OCI-LY1 (cell line): ENCODE measurements around the gene POU2F2.

Source experiments
- H2AFZ ChIP-seq: fragments of 200-600 bp; sonication (generic), shearing (Covaris generic); 2 replicates; pipeline ENCODE4 v1.6.0; 2014; ENCODE audit warnings: antibody characterized with exemption, mild to moderate bottlenecking, low read length
- H3F3A ChIP-seq: fragments of 200-600 bp; sonication (generic), shearing (Covaris generic); 2 replicates; pipeline ENCODE4 v1.6.0; 2014; ENCODE audit warnings: mild to moderate bottlenecking, antibody characterized with exemption, low read length, moderate library complexity; ENCODE audit not compliant: insufficient read depth
- H3K27ac ChIP-seq: fragments of 200-600 bp; sonication (generic); 2 replicates; pipeline ENCODE4 v1.5.1; 2014; ENCODE audit warnings: low read length, mixed run types, mild to moderate bottlenecking, low read depth; ENCODE audit not compliant: poor library complexity, severe bottlenecking
- H3K27me3 ChIP-seq: fragments of 200-600 bp; sonication (generic); 2 replicates; pipeline ENCODE4 v1.6.0; 2014; ENCODE audit warnings: antibody characterized with exemption, mild to moderate bottlenecking, low read length, moderate library complexity; ENCODE audit not compliant: insufficient read depth
- H3K36me3 ChIP-seq: fragments of 200-600 bp; sonication (generic); 2 replicates; pipeline ENCODE4 v1.6.1; 2014; ENCODE audit warnings: mild to moderate bottlenecking, antibody characterized with exemption, low read length, moderate library complexity, mixed read lengths; ENCODE audit not compliant: insufficient read depth
- H3K4me1 ChIP-seq: fragments of 200-600 bp; sonication (generic); 2 replicates; pipeline ENCODE4 v1.5.1; 2014; ENCODE audit warnings: mild to moderate bottlenecking, low read length, moderate library complexity; ENCODE audit not compliant: insufficient read depth, severe bottlenecking
- H3K4me2 ChIP-seq: fragments of 200-600 bp; sonication (generic), shearing (Covaris generic); 2 replicates; pipeline ENCODE4 v1.6.1; 2014; ENCODE audit warnings: low read length
- H3K4me3 ChIP-seq: fragments of 200-600 bp; sonication (generic); 2 replicates; pipeline ENCODE4 v1.5.1; 2014; ENCODE audit warnings: low read length, low read depth, mild to moderate bottlenecking, mixed read lengths; ENCODE audit not compliant: poor library complexity, severe bottlenecking
- H3K79me2 ChIP-seq: fragments of 200-600 bp; shearing (Covaris generic); 2 replicates; pipeline ENCODE4 v1.6.1; 2016; ENCODE audit warnings: mixed run types, low read length, mixed read lengths; ENCODE audit not compliant: insufficient read depth
- H3K9ac ChIP-seq: fragments of 200-600 bp; sonication (generic), shearing (Covaris generic); 2 replicates; pipeline ENCODE4 v1.6.1; 2014; ENCODE audit warnings: mild to moderate bottlenecking, low read length, mixed read lengths
- H3K9me2 ChIP-seq: fragments of 200-600 bp; sonication (generic), shearing (Covaris generic); 2 replicates; pipeline ENCODE4 v1.6.1; 2014; ENCODE audit warnings: low read depth, mild to moderate bottlenecking, low read length, mixed read lengths
- H3K9me3 ChIP-seq: fragments of 200-600 bp; shearing (Covaris generic); 2 replicates; pipeline ENCODE4 v1.6.1; 2014; ENCODE audit warnings: low read length, mixed read lengths
- H4K20me1 ChIP-seq: fragments of 200-600 bp; sonication (generic), shearing (Covaris generic); 2 replicates; pipeline ENCODE4 v1.6.0; 2016; ENCODE audit warnings: mild to moderate bottlenecking, low read length; ENCODE audit not compliant: insufficient read depth
- EZH2 ChIP-seq: fragments of 200-600 bp; sonication (generic), shearing (Covaris generic); IDR thresholded peaks from 2 replicates; pipeline ENCODE4 v1.8.0; 2017; ENCODE audit warnings: borderline replicate concordance, mixed run types, mild to moderate bottlenecking, antibody characterized with exemption, low read length, moderate library complexity, mixed read lengths
- TF ChIP-seq, protein P1 (sequence below): fragments of 200-600 bp; sonication (generic), shearing (Covaris generic); IDR thresholded peaks from 2 replicates; pipeline ENCODE4 v1.5.1; 2017; ENCODE audit warnings: mild to moderate bottlenecking, antibody characterized with exemption, low read length, moderate library complexity, mixed read lengths

Gene POU2F2

DNA sequence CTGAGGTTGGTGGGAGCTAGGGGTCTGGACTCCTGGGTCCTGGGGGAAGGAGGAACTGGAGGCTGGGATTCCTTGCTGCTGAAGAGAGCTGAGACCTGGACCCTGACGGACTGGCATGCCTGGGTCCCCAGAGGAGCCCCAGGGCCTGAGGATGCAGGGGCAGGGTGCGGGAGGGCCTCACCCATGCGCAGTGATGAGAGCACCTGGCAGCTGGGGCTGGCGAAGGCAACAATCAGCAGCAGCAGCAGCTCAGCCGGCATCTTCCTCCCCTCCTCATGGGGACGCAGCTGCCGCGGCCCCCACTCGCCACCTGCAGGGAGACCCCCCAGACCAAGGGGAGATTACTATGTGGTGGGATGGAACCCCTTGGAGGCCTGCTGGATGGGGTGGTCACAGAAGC, 66.7 kb downstream of the POU2F2 start:
- no peaks in the 10 kb centered on the region for H3K27me3 ChIP-seq
- no peak overlapping the region for H3K9ac ChIP-seq

DNA sequence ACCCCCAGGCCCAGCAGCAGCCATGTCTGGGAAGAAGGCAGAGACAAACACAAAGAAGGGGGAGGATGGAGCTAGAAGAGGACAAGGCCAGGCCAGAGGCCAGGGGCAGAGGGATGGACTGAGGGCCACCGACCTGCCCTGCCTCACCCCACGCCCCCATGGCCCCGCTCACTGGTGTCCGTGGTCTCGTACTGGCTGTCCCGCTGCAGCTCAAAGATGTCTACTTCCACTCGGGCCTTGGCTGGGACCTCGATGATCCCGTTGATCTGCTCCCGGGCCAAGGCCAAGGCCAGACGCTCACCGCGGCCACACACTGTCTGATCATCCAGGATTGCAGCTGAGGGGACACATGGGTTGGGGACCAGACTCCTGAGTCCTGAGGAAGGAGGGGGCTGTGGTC, 67.2 kb downstream of the POU2F2 start:
- H3K4me1 ChIP-seq: no peaks in the 10 kb centered on the region
- TF ChIP-seq EZH2: no peak
- TF ChIP-seq, protein P1, sequence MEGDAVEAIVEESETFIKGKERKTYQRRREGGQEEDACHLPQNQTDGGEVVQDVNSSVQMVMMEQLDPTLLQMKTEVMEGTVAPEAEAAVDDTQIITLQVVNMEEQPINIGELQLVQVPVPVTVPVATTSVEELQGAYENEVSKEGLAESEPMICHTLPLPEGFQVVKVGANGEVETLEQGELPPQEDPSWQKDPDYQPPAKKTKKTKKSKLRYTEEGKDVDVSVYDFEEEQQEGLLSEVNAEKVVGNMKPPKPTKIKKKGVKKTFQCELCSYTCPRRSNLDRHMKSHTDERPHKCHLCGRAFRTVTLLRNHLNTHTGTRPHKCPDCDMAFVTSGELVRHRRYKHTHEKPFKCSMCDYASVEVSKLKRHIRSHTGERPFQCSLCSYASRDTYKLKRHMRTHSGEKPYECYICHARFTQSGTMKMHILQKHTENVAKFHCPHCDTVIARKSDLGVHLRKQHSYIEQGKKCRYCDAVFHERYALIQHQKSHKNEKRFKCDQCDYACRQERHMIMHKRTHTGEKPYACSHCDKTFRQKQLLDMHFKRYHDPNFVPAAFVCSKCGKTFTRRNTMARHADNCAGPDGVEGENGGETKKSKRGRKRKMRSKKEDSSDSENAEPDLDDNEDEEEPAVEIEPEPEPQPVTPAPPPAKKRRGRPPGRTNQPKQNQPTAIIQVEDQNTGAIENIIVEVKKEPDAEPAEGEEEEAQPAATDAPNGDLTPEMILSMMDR: no peak
- H3K4me2 ChIP-seq: no peak overlapping the region
- H3K9ac ChIP-seq: no peak overlapping the region
- no peaks in the 10 kb centered on the region for H3K27me3 ChIP-seq
- no peaks in the 10 kb centered on the region for H4K20me1 ChIP-seq
- no peaks in the 10 kb centered on the region for H3K9me2 ChIP-seq
- no peaks in the 10 kb centered on the region for H3F3A ChIP-seq
- no peak overlapping the region for H3K4me3 ChIP-seq
- H3K9me3 ChIP-seq: no peaks in the 10 kb centered on the region
- H2AFZ ChIP-seq: no peak overlapping the region
- no peaks in the 10 kb centered on the region for H3K79me2 ChIP-seq
- H3K27ac ChIP-seq: no peak overlapping the region
- H3K36me3 ChIP-seq: no peaks in the 10 kb centered on the region

More for the DNA sequence above, 66.7 kb downstream of the POU2F2 start:
- Histone ChIP-seq H3K4me1 (no peaks in the 10 kb centered on the region), H3F3A (no peaks in the 10 kb centered on the region), H3K9me2 (no peaks in the 10 kb centered on the region), H3K4me2 (no peak overlapping the region), H4K20me1 (no peaks in the 10 kb centered on the region), H3K79me2 (no peaks in the 10 kb centered on the region), H3K27ac (no peak overlapping the region), H3K9me3 (no peaks in the 10 kb centered on the region), H3K36me3 (no peaks in the 10 kb centered on the region), H2AFZ (no peak overlapping the region), H3K4me3 (no peak overlapping the region)
- no peak for TF ChIP-seq EZH2
- TF ChIP-seq, protein P1: no peak

DNA sequence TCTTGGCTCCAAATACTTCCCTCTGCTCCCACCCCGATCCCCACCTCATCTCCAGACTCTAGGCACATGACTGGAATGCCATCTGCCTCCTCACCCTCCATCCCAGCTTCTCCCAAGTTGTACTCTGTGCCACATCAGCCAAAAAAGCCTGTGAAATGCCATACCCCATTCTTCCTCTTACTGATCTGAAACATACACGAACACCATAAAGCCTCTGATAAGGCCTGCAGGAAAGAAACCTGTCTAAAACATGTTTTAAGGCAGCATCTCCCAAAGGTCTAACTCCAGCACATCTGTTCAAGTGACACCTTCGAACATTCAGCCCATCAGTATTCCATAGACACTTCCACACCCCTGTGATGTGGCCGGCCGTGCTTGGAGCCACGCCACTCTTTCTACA, 67.8 kb downstream of the POU2F2 start:
- H3K27ac ChIP-seq: no peak overlapping the region
- H4K20me1 ChIP-seq: no peaks in the 10 kb centered on the region
- no peak overlapping the region for H2AFZ ChIP-seq
- H3K9ac ChIP-seq: no peak overlapping the region
- no peaks in the 10 kb centered on the region for H3K27me3 ChIP-seq
- no peaks in the 10 kb centered on the region for H3F3A ChIP-seq
- TF ChIP-seq, protein P1: no peak
- H3K9me3 ChIP-seq: no peaks in the 10 kb centered on the region
- H3K4me2 ChIP-seq: no peak overlapping the region
- no peaks in the 10 kb centered on the region for H3K79me2 ChIP-seq
- no peak overlapping the region for H3K4me3 ChIP-seq
- H3K36me3 ChIP-seq: no peaks in the 10 kb centered on the region
- no peaks in the 10 kb centered on the region for H3K4me1 ChIP-seq
- no peaks in the 10 kb centered on the region for H3K9me2 ChIP-seq
